HCEC 1CT (cell line): ENCODE measurements around the gene KRTAP20-1.

Experiments used
- DNase-seq: peaks from one replicate; pipeline ENCODE4 v3.0.0-alpha.2; 2017

KRTAP20-1 gene

DNA sequence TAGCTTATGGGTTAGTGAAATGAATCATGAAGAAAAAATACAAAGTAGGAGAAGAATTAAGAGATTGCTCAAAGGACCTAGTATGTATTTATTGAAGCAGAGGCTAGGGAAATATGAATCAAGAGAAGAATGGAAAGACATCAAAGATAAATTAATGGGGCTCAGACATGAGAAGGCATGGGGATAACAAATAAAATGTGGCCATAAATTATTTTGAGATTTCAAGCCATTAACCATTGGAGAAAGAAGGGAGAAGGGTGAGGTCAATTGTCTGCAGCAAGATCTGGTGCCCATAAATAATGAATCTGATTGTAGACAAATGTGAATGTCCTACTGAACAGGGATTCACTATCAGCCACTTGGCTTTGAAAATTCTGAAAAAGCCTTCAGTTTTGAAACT, 36.7 kb downstream of the KRTAP20-1 start:
- no peak for DNase-seq
